Ishikawa (cell line): ENCODE data around the gene IL34.

ENCODE experiments used
- CEBPB ChIP-seq: IDR thresholded peaks from 2 replicates; pipeline ENCODE4 v1.6.1; 2012
- CREB1 ChIP-seq: IDR thresholded peaks from 2 replicates; pipeline ENCODE4 v1.6.1; 2012; ENCODE audit warnings: low read depth
- EGR1 ChIP-seq: IDR thresholded peaks from 2 replicates; pipeline ENCODE4 v1.6.1; 2012
- EP300 ChIP-seq: IDR thresholded peaks from 2 replicates; pipeline ENCODE4 v1.6.1; 2012; ENCODE audit warnings: borderline replicate concordance
- FOXM1 ChIP-seq: IDR thresholded peaks from 2 replicates; pipeline ENCODE4 v1.6.1; 2012; ENCODE audit warnings: low read depth, borderline replicate concordance
- NFIC ChIP-seq: IDR thresholded peaks from 2 replicates; pipeline ENCODE4 v1.6.1; 2012
- RAD21 ChIP-seq: IDR thresholded peaks from 2 replicates; pipeline ENCODE4 v1.6.1; 2012; ENCODE audit warnings: low read depth
- TAF1 ChIP-seq: IDR thresholded peaks from 2 replicates; pipeline ENCODE4 v1.6.1; 2012; ENCODE audit warnings: low read depth, mild to moderate bottlenecking
- TCF12 ChIP-seq: IDR thresholded peaks from 2 replicates; pipeline ENCODE4 v1.6.1; 2012; ENCODE audit warnings: low read depth
- TEAD4 ChIP-seq: IDR thresholded peaks from 2 replicates; pipeline ENCODE4 v1.6.1; 2012
- YY1 ChIP-seq: IDR thresholded peaks from 2 replicates; pipeline ENCODE4 v1.6.1; 2012; ENCODE audit warnings: low read depth
- ZBTB7A ChIP-seq: IDR thresholded peaks from 2 replicates; pipeline ENCODE4 v1.6.1; 2012; ENCODE audit warnings: low read depth
- TF ChIP-seq, protein P1 (sequence below): IDR thresholded peaks from 2 replicates; pipeline ENCODE4 v1.6.1; 2012
- TF ChIP-seq, protein P2 (sequence below): IDR thresholded peaks from 2 replicates; pipeline ENCODE4 v1.6.1; 2012; ENCODE audit warnings: low read depth, mild to moderate bottlenecking
- TF ChIP-seq, protein P3 (sequence below): IDR thresholded peaks from 2 replicates; pipeline ENCODE4 v1.6.1; 2012

The IL34 gene

DNA sequence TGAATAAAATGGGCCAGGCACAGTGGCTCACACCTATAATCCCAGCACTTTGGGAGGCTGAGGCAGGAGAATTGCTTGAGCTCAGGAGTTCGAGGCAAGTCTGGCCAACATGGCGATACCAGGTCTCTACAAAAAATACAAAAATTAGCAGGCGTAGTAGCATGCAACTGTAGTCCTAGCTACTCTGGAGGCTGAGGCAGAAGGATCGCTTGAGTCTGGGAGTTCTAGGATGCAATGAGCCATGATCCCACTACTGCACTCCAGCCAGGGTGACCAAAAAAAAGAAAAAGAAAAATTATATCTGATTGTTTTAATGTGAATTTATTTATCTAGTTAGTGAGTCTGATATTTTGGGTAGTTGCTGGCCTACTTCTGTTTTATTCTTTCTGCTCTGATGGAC is 7.0 kb downstream of the IL34 start:
- TF ChIP-seq NFIC (no peak), EGR1 (no peak), CREB1 (no peak), TAF1 (no peak), FOXM1 (no peak), EP300 (no peak), RAD21 (no peak), CEBPB (no peak), TCF12 (no peak), TEAD4 (no peak), YY1 (no peak), ZBTB7A (no peak)
- TF ChIP-seq, protein P1, sequence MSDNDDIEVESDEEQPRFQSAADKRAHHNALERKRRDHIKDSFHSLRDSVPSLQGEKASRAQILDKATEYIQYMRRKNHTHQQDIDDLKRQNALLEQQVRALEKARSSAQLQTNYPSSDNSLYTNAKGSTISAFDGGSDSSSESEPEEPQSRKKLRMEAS = no peak
- TF ChIP-seq, protein P2, sequence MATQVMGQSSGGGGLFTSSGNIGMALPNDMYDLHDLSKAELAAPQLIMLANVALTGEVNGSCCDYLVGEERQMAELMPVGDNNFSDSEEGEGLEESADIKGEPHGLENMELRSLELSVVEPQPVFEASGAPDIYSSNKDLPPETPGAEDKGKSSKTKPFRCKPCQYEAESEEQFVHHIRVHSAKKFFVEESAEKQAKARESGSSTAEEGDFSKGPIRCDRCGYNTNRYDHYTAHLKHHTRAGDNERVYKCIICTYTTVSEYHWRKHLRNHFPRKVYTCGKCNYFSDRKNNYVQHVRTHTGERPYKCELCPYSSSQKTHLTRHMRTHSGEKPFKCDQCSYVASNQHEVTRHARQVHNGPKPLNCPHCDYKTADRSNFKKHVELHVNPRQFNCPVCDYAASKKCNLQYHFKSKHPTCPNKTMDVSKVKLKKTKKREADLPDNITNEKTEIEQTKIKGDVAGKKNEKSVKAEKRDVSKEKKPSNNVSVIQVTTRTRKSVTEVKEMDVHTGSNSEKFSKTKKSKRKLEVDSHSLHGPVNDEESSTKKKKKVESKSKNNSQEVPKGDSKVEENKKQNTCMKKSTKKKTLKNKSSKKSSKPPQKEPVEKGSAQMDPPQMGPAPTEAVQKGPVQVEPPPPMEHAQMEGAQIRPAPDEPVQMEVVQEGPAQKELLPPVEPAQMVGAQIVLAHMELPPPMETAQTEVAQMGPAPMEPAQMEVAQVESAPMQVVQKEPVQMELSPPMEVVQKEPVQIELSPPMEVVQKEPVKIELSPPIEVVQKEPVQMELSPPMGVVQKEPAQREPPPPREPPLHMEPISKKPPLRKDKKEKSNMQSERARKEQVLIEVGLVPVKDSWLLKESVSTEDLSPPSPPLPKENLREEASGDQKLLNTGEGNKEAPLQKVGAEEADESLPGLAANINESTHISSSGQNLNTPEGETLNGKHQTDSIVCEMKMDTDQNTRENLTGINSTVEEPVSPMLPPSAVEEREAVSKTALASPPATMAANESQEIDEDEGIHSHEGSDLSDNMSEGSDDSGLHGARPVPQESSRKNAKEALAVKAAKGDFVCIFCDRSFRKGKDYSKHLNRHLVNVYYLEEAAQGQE = no peak
- TF ChIP-seq, protein P3, sequence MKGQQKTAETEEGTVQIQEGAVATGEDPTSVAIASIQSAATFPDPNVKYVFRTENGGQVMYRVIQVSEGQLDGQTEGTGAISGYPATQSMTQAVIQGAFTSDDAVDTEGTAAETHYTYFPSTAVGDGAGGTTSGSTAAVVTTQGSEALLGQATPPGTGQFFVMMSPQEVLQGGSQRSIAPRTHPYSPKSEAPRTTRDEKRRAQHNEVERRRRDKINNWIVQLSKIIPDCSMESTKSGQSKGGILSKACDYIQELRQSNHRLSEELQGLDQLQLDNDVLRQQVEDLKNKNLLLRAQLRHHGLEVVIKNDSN = no peak

DNA sequence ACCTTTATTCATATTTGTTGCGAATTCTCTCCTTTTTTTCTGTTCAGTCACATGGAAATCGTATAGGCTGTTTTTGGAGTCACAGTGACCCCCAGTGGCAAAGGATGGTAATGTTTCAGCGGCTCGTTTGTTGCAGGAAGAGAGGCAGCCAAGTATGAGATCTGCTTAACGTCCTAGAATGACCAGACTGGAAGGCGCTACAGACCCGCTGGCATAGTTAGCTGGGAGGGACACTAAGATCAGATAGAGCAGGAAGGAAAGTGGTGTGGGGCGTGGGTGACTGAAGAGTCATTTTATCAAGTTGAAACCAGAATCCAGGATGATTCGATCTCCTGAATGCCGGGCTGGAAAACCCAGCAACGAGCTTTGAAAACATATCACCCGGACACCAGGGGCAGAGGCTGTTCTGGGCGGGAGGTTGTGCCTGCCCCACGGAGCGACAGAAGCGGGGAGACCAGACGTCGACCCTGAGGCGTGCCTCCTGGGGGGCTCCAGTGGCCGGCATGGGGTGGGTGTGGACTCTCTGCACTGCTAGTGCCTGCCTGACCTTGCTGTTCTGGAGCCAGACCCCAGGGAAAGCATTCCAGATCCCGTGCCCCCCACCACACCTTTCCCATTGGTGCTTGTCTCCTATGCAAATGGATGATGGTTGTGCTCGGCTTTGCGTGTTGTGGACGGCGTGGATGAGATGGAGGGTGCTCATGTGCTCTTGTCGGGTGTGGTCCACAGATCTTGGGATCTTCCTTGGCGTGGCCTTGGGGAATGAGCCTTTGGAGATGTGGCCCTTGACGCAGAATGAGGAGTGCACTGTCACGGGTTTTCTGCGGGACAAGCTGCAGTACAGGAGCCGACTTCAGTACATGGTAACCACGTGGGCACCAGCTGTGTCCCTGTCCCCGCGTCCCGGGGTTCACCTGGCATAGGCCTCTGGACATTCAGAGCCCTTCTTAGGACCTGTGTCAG is 7.7 kb downstream of the IL34 start:
- TF ChIP-seq CREB1 = no peak
- TF ChIP-seq RAD21 = peak; percentile 96
- TF ChIP-seq, protein P1 = peak; percentile 21; the same call in 1 of the 2 replicates
- no peak for TF ChIP-seq ZBTB7A

DNA sequence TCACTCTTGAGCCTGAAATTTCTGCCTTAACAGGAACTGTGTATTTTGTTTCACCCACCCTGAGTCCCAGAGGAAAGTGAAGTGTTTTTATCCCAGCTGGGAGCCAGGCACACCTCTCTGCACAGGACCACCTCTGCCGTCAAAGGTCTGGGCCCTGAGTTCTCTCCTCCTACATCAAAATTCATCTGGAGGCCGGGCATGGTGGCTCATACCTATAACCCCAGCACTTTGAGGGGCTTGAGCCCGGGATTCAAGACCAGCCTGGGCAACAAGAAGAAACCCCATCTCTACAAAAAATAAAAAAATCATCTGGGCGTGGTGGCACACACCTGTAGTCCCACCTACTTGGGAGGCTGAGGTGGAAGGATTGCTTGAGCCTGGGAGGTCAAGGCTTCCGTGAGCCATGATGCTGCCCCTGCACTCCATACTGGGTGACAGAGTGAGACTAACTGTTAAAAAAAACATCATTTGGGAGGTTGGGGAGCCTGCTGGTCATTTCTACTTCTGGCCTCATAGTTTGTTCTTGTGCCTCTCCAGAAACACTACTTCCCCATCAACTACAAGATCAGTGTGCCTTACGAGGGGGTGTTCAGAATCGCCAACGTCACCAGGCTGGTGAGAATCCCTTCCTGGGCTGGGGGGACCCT is 9.8 kb downstream of the IL34 start:
- no peak for TF ChIP-seq TEAD4
- no peak for TF ChIP-seq CEBPB
- no peak for TF ChIP-seq FOXM1
- TF ChIP-seq, protein P1 = no peak
- no peak for TF ChIP-seq EP300
- TF ChIP-seq, protein P3 = no peak
- TF ChIP-seq YY1 = no peak
- TF ChIP-seq EGR1 = no peak
- TF ChIP-seq RAD21 = no peak

DNA sequence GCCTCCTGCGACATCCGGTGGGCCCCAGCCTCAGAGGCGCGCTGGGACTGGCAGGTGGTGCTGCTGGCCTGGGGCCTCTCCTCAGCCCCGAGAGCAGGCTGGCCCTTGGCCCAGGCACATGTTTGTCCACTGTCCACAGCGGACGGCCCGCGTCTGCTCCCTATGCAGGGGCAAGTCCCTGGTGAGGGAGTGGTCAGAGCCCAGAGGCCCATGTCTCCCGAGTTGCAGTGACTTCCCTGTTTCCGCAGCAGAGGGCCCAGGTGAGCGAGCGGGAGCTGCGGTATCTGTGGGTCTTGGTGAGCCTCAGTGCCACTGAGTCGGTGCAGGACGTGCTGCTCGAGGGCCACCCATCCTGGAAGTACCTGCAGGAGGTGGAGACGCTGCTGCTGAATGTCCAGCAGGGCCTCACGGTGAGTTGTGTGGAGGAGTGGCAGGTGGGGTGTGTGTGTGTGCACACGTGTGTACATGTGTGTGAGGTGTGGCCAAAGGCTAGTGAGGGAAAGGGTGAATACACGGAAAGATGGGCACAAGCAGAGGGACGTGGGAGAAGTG is 10.4 kb downstream of the IL34 start:
- TF ChIP-seq TAF1 (no peak), FOXM1 (no peak), TEAD4 (no peak), NFIC (no peak), YY1 (no peak)

DNA sequence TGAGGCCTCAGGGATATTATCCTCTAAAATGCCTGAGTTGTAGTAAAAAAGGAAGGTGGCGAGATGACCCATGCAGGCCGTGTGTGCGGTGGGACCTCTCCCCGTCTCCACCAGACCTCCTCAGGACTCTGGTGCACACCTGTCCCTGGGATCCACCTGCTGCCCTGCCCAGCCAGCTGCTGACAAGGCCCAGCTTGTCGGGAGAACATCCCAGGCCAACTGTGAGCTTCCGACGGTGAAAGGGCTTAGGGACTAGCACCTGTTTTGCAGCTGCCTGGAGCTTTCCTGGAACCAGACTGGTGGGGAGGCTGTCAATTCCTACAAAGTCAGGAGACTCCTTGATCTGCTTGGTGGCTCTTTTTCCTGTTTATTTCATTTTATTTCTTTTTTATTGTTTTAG is 11.6 kb downstream of the IL34 start:
- TF ChIP-seq NFIC (no peak), TAF1 (no peak), EGR1 (no peak), CREB1 (no peak), CEBPB (no peak), RAD21 (no peak), ZBTB7A (no peak), FOXM1 (no peak), TEAD4 (no peak), YY1 (no peak), EP300 (no peak), TCF12 (no peak)
- TF ChIP-seq, protein P2 = no peak
- TF ChIP-seq, protein P1 = no peak
- TF ChIP-seq, protein P3 = no peak
